Aortic smooth muscle cell (primary cell): ENCODE results near the gene JAG2. TPM values are rescaled to one million over a fixed set of nuclear protein-coding genes. Genes with fewer than 3 reads are reported as not detected.

Experiments used
- total RNA-seq: library from RNA; depleted of rRNA; stranded (reverse); fragments of >200 nt; gene quantifications from 2 replicates; pipeline ENCODE4 v1.2.3, GENCODE V29; 2014

The JAG2 gene
- total RNA-seq: 1.1 and 2.1 TPM in 2 replicates

GRCh38 chr14:105168496-105168978, at the start of gene JAG2:
TSS of gene JAG2 (minus strand) at chr14:105168776. CDS start at chr14:105168420, 356 bp downstream.

DNA sequence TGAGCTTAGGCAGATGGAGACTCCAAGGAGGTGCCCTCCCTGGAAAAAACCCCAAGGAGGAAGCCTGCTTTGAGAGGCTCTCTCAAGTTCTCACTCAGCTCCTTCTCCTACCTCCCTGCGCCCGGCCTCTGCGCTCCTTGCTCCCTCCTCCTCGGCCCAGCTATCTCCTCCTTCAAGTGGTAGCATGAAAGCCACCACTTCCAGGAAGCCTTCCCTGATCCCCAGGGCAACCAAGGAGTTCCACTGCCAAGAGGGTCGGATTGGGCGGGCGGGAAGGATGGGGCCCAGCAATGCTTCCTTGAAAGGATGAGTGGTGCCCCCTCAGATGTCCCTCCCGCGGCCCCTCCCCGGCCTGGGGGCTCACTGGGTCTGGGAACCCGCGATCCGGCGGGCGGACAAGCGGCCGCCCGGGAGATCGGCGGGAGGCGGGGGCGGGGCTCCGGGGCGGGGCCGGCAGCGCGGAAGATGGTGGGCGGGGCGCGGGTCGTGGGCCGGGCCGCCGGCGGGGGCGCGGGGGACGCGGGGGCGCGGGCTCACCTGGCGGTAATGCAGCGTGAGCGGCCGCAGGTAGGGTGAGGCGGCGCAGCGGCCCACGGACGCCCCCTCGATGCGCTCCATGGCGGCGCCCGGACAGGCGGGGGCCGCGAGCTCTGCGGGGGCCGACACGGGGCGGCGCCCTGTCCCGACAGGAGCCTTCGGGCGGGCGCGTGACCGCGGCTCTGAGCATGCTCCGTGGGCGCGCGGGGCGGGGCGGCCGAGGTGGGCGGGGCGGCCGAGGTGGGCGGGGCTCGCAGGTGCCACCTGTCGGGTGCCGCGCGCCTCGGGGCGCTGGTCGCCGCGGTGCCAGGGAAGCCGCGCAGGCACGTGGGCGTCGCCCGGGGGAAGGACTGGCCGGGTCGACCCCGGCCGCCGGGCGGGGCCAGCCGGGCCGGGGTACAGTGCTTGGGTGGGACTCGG, 12.3 kb upstream of the JAG2 start, which contains the start of gene NUDT14:
Gene NUDT14 (minus strand): TSS at position 721 of the 957 bp plus-strand sequence. CDS start 103 bp downstream, at position 618.

Other genes with a start within 250 kb of the JAG2 start
- gene PLD4, start 243.9 kb downstream of the JAG2 start, total RNA-seq: 0.12 and 0.13 TPM in 2 replicates
- gene AHNAK2, start 190.4 kb downstream of the JAG2 start, total RNA-seq: 36.7 and 56.5 TPM in 2 replicates
- gene CLBA1, start 183.0 kb downstream of the JAG2 start, total RNA-seq: 8.8 and 11.1 TPM in 2 replicates
- gene CDCA4, start 147.7 kb downstream of the JAG2 start, total RNA-seq: 15.2 and 24.0 TPM in 2 replicates
- not detected in 2 replicates for gene GPR132, start 103.3 kb downstream of the JAG2 start, total RNA-seq
- gene NUDT14, start 12.5 kb upstream of the JAG2 start, total RNA-seq: 10.3 and 16.1 TPM in 2 replicates
- gene BTBD6, start 79.8 kb upstream of the JAG2 start, total RNA-seq: 37.0 and 44.7 TPM in 2 replicates
- gene BRF1, start 132.2 kb upstream of the JAG2 start, total RNA-seq: 32.0 and 41.2 TPM in 2 replicates
- gene PACS2, start 146.0 kb upstream of the JAG2 start, total RNA-seq: 48.9 and 51.1 TPM in 2 replicates
- gene TEX22, start 229.8 kb upstream of the JAG2 start, total RNA-seq: 0.13 and 0.37 TPM in 2 replicates